Erythroblast (primary cell): ENCODE results near the gene NSD1.

Experiments
- GATA1 ChIP-seq: IDR thresholded peaks from 2 replicates; pipeline ENCODE4 v1.6.1; 2011; ENCODE audit warnings: low read depth, mild to moderate bottlenecking, control low read depth, low read length, moderate library complexity
- POLR2A ChIP-seq: IDR thresholded peaks from 2 replicates; pipeline ENCODE4 v1.6.1; 2011; ENCODE audit warnings: mild to moderate bottlenecking, low read length

GRCh38 chr5:177338251-177339106 lies 204.9 kb downstream of the NSD1 start:
- TF ChIP-seq POLR2A (no peak), GATA1 (no peak)
